ENCODE results near the gene NBPF6.
"Not testable (repeated sequence)": the region's sequence is repeated elsewhere in the genome, so short reads cannot be mapped to it uniquely, and the experiment has no call there.

The NBPF6 gene

GRCh38 chr1:108450043-108450442 lies at the start of gene NBPF6:
TSS of gene NBPF6 (plus strand) at chr1:108450343. CDS start at chr1:108450602, 259 bp downstream.
- not testable (repeated sequence) for DNase-seq

GRCh38 chr1:108411098-108411833 lies 38.9 kb upstream of the NBPF6 start:
- DNase-seq = not testable (repeated sequence)

- DNase-seq = not testable (repeated sequence)
These were observed 30.0 kb upstream of the NBPF6 start for GRCh38 chr1:108420129-108420528.

GRCh38 chr1:108421061-108421916 lies 28.9 kb upstream of the NBPF6 start:
- DNase-seq = not testable (repeated sequence)

GRCh38 chr1:108426877-108427276 lies 23.3 kb upstream of the NBPF6 start:
- DNase-seq = not testable (repeated sequence)

- not testable (repeated sequence) for DNase-seq
These were observed 18.1 kb upstream of the NBPF6 start for GRCh38 chr1:108432002-108432401.

GRCh38 chr1:108433404-108433803 lies 16.7 kb upstream of the NBPF6 start:
- not testable (repeated sequence) for DNase-seq

GRCh38 chr1:108438536-108438935 lies 11.6 kb upstream of the NBPF6 start:
- not testable (repeated sequence) for DNase-seq

GRCh38 chr1:108454521-108454920 lies 4.4 kb downstream of the NBPF6 start:
- DNase-seq = not testable (repeated sequence)

- not testable (repeated sequence) for DNase-seq
These were observed 8.5 kb downstream of the NBPF6 start for GRCh38 chr1:108458661-108459060.

- not testable (repeated sequence) for DNase-seq
These were observed 11.6 kb downstream of the NBPF6 start for GRCh38 chr1:108461758-108462157.

GRCh38 chr1:108463962-108464361 lies 13.8 kb downstream of the NBPF6 start:
- DNase-seq = not testable (repeated sequence)

GRCh38 chr1:108466166-108466565 lies 16.0 kb downstream of the NBPF6 start:
- DNase-seq = not testable (repeated sequence)

- DNase-seq = not testable (repeated sequence)
These were observed 17.0 kb downstream of the NBPF6 start for GRCh38 chr1:108467155-108467554.

- DNase-seq = not testable (repeated sequence)
These were observed 20.6 kb downstream of the NBPF6 start for GRCh38 chr1:108470750-108471149.

GRCh38 chr1:108474516-108474915 lies 24.4 kb downstream of the NBPF6 start:
- not testable (repeated sequence) for DNase-seq

- no peak for DNase-seq
These were observed 28.4 kb downstream of the NBPF6 start for GRCh38 chr1:108478429-108479015.

GRCh38 chr1:108482708-108483107 lies 32.6 kb downstream of the NBPF6 start:
- no peak for DNase-seq

- DNase-seq = not testable (repeated sequence)
These were observed 35.8 kb downstream of the NBPF6 start for GRCh38 chr1:108485990-108486389.

- DNase-seq = peak; percentile 58 to 61
These were observed 36.6 kb downstream of the NBPF6 start for GRCh38 chr1:108486707-108487106.

- DNase-seq = not testable (repeated sequence)
These were observed 44.9 kb downstream of the NBPF6 start for GRCh38 chr1:108495008-108495407.

- DNase-seq = not testable (repeated sequence)
These were observed 46.7 kb downstream of the NBPF6 start for GRCh38 chr1:108496856-108497255.

GRCh38 chr1:108502138-108502537 lies 52.0 kb downstream of the NBPF6 start:
- DNase-seq = no peak
